ENCODE data around the gene WDFY1. TPM values are rescaled to one million over a fixed set of nuclear protein-coding genes. Genes with fewer than 3 reads are reported as not detected.

The WDFY1 gene
- total RNA-seq, 4 donors from 2014 or later: 36.9 to 82.0 (median 65.0) TPM

DNA sequence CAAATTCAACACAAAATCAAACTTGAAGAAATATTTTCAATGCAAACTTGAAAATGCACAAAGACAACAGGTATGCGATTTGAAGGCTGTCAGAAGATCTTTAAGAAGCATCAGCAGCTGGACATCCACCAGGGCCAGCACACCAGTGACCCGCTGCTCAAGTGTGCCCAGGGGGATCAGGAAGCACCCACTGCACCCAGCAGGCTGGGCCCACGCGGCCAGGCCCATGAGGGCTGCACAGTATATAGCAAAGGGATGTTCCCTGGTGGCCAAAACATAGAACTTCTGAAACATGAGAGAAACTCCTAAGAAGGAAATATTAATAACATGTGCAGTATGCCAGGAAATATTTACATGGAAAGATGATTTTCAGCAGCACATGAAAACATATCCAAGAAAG lies 25.0 kb downstream of the WDFY1 start:
- Histone ChIP-seq H3K36me3 (peaks cover 0 to 18% (median 0%) of the 10 kb centered on the region in 3 donors), H3K27ac (no peak overlapping the region), H3K9me3 (no peaks in the 10 kb centered on the region), H3K27me3 (no peaks in the 10 kb centered on the region), H3K4me3 (no peak overlapping the region), H3K4me1 (peaks cover 0 to 7% (median 0%) of the 10 kb centered on the region in 4 donors)
- TF ChIP-seq POLR2A (IDR thresholded peaks at IDR 0.05): no peak
- TF ChIP-seq, protein P1, sequence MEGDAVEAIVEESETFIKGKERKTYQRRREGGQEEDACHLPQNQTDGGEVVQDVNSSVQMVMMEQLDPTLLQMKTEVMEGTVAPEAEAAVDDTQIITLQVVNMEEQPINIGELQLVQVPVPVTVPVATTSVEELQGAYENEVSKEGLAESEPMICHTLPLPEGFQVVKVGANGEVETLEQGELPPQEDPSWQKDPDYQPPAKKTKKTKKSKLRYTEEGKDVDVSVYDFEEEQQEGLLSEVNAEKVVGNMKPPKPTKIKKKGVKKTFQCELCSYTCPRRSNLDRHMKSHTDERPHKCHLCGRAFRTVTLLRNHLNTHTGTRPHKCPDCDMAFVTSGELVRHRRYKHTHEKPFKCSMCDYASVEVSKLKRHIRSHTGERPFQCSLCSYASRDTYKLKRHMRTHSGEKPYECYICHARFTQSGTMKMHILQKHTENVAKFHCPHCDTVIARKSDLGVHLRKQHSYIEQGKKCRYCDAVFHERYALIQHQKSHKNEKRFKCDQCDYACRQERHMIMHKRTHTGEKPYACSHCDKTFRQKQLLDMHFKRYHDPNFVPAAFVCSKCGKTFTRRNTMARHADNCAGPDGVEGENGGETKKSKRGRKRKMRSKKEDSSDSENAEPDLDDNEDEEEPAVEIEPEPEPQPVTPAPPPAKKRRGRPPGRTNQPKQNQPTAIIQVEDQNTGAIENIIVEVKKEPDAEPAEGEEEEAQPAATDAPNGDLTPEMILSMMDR (IDR thresholded peaks at IDR 0.05): no peak
- no peak for DNase-seq

DNA sequence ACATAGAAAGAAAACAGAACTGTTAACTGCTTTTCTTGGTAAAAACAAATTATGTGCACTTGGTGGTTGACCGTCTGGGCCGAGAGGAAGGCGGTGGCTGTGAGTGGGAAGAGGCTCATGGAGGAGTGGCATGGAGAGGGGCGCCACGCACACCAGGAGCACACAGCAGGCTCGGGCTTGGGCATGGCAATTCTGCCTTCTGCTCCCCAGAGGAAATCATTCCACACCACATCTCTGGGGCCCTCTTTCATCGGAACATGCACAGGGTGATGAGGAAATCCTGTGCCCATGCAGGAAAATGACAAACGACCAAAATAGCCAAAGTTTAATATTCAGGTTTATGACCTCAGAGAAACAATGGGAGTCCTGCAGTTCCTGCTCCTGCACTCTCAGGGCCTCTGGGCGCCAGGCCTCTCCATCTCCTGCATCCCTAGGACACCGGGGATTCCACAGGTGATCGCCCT lies 26.4 kb downstream of the WDFY1 start:
- H3K27ac ChIP-seq: no peak overlapping the region
- H3K9me3 ChIP-seq: no peaks in the 10 kb centered on the region
- peaks cover 0 to 18% (median 0%) of the 10 kb centered on the region in 3 donors for H3K36me3 ChIP-seq
- no peak for DNase-seq
- no peaks in the 10 kb centered on the region for H3K27me3 ChIP-seq
- TF ChIP-seq, protein P1 (IDR thresholded peaks at IDR 0.05): no peak
- no peak for TF ChIP-seq POLR2A (IDR thresholded peaks at IDR 0.05)
- H3K4me3 ChIP-seq: no peak overlapping the region
- H3K4me1 ChIP-seq: peaks cover 0 to 7% (median 0%) of the 10 kb centered on the region in 4 donors

DNA sequence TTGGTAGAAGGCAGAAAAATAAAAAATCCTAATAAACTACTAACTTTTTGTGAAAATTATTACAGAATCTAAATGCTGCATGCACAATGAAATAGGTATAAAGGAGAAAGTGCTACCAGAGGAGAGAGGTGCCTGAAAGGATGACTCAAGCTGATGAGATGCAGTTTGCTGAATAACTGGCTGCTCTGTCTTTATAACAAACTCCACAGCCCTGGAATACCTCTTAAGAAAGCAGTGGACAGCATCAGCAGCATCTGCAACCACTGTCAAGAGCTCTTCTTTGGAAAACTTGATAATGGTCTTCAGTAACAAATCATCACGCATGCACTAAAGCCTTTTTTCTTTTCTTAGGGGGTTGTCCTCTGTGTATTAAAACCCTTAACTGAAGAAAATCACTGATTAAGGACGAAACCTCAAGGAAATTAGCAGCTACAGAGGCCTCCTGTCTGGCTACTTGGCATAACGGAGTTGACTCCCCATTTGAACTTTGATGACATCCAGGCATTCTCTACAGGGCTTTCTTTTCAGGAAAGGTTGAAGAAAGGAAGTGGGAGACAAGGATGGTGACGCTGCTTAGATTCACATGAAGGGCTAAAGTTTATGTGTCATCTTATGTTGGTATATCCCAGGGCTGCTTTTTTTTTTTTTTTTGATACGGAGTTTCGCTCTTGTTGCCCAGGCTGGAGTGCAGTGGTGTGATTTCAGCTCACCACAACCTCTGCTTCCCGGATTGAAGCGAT lies 28.8 kb downstream of the WDFY1 start:
- TF ChIP-seq POLR2A (IDR thresholded peaks at IDR 0.05): no peak
- TF ChIP-seq, protein P1 (IDR thresholded peaks at IDR 0.05): no peak
- no peaks in the 10 kb centered on the region for H3K9me3 ChIP-seq
- peaks cover 0 to 18% (median 0%) of the 10 kb centered on the region in 3 donors for H3K36me3 ChIP-seq
- H3K27me3 ChIP-seq: no peaks in the 10 kb centered on the region
- no peak overlapping the region for H3K4me3 ChIP-seq
- no peaks in the 10 kb centered on the region for H3K4me1 ChIP-seq
- H3K27ac ChIP-seq: peak overlapping the region in 1 of 4 donors; percentile 24
- no peak for DNase-seq

DNA sequence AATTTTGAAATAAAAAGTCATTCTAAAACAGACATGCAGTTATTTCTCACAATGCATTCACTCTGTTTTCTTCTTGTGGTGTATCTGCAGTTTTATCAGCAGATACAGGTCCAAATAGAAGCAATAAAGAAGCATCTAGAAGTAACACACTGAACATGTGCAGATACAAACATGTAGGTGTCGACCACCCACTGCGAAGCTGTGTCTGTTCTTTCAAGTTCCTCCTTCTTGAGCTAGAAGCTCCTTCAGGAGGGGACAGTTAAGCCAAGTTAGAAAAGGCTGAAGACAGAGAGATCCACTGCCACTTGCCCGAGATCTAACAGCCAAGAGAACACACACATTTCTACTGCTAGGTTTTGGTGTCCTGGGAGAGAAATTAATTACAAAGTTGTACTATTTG lies 30.1 kb downstream of the WDFY1 start:
- DNase-seq: no peak
- no peak for TF ChIP-seq POLR2A (IDR thresholded peaks at IDR 0.05)
- TF ChIP-seq, protein P1 (IDR thresholded peaks at IDR 0.05): no peak
- Histone ChIP-seq H3K36me3 (peaks cover 0 to 18% (median 0%) of the 10 kb centered on the region in 3 donors), H3K27me3 (no peaks in the 10 kb centered on the region), H3K4me1 (no peaks in the 10 kb centered on the region), H3K9me3 (no peaks in the 10 kb centered on the region), H3K27ac (no peak overlapping the region), H3K4me3 (no peak overlapping the region)

DNA sequence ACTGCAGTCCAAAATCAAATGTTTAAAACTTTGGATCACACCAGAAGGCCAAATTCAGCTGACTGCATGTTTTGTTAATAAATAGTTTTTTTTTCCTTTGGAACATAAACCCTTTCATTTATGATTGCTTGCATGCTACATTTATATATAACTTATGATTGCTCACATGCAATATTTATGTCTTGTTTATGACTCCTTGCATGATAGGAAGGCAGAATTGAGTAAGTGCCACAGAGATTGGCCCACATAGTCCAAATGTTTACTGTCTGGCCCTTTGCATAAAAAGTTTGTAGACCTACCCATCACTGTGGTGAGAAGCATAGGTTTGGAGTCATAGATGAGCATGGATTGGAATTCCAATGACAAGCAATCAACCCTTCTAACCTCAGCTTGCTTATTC lies 30.8 kb downstream of the WDFY1 start:
- H3K4me1 ChIP-seq: no peaks in the 10 kb centered on the region
- no peak overlapping the region for H3K27ac ChIP-seq
- H3K27me3 ChIP-seq: no peaks in the 10 kb centered on the region
- H3K9me3 ChIP-seq: no peaks in the 10 kb centered on the region
- TF ChIP-seq, protein P1 (IDR thresholded peaks at IDR 0.05): no peak
- no peak for TF ChIP-seq POLR2A (IDR thresholded peaks at IDR 0.05)
- no peak for DNase-seq
- peaks cover 0 to 18% (median 0%) of the 10 kb centered on the region in 3 donors for H3K36me3 ChIP-seq
- H3K4me3 ChIP-seq: no peak overlapping the region

All from Peyer's patch (tissue), 4 donors.